Endothelial cell of umbilical vein (primary cell): ENCODE data around the gene EEF1AKMT2. TPM values are rescaled to one million over a fixed set of nuclear protein-coding genes. Genes with fewer than 3 reads are reported as not detected.

Experiments used
- BruUV-seq: library from RNA; stranded (reverse); fragments of 400-500 nt; replicated peaks from 2 replicates; lab custom pipeline; 2021; lab: Mats Ljungman, UMichigan
- CTCF ChIA-PET: fragments of 300-600, 350-600 bp; sonication (Branson Sonifier 250); formaldehyde crosslinking; loops from one replicate; lab custom pipeline; 2021; ENCODE audit warnings: antibody characterized with exemption, inconsistent platforms; lab: Charles Lee
- POLR2A ChIA-PET: fragments of 300-600, 350-600 bp; sonication (Branson Sonifier 250); formaldehyde crosslinking; loops from one replicate; lab custom pipeline; 2021; ENCODE audit warnings: antibody characterized with exemption, inconsistent platforms; lab: Charles Lee
- DNase-seq: peaks from one replicate; pipeline ENCODE4 v3.0.0-alpha.2; 2011; ENCODE audit warnings: low read depth, low spot score
- FAIRE-seq: peaks from 2 replicates; lab custom pipeline; 2011; peaks lifted over from hg19 to GRCh38; lab: Jason Lieb, UNC
- H2AFZ ChIP-seq: 2 replicates; pipeline ENCODE4 v1.6.0; 2012; ENCODE audit warnings: low read depth, low read length, control low read depth, inconsistent platforms
- H3K27ac ChIP-seq: 2 replicates; pipeline ENCODE4 v1.5.1; 2011; ENCODE audit warnings: low read depth, mild to moderate bottlenecking, control low read depth, low read length, moderate library complexity; ENCODE audit not compliant: insufficient read depth
- H3K27me3 ChIP-seq, 2 experiments: 2 replicates each; pipeline versions ENCODE4 v1.6.0 to v1.6.1; 2011; ENCODE audit warnings: low read length in 2 of 2, mixed read lengths in 1 of 2; ENCODE audit not compliant: control insufficient read depth in 2 of 2, insufficient read depth in 2 of 2
- H3K36me3 ChIP-seq, 2 experiments: 2 replicates in 1 of 2; 3 replicates in 1 of 2; pipeline ENCODE4 v1.5.1; 2011; ENCODE audit warnings: low read length in 2 of 2, mild to moderate bottlenecking in 1 of 2, moderate library complexity in 1 of 2; ENCODE audit not compliant: control insufficient read depth in 2 of 2, insufficient read depth in 2 of 2; ENCODE audit errors: extremely low read depth in 1 of 2
- H3K4me1 ChIP-seq: 3 replicates; pipeline ENCODE4 v1.5.1; 2011; ENCODE audit warnings: mild to moderate bottlenecking, low read length; ENCODE audit not compliant: control insufficient read depth, insufficient read depth; ENCODE audit errors: extremely low read depth
- H3K4me2 ChIP-seq: 2 replicates; pipeline ENCODE4 v1.6.1; 2011; ENCODE audit warnings: low read length, control low read depth, mixed read lengths; ENCODE audit not compliant: insufficient read depth
- H3K4me3 ChIP-seq, 3 experiments: fragments of 200-600 bp in 1 of 3; sonication (generic), shearing (Covaris generic) in 1 of 3; replicated peaks in 1 of 3; 2 replicates each; pipeline ENCODE4 v1.5.1; 2011 to 2016; ENCODE audit warnings: control low read depth in 3 of 3, low read length in 3 of 3, mild to moderate bottlenecking in 2 of 3, inconsistent platforms in 1 of 3, low read depth in 1 of 3, moderate library complexity in 1 of 3; ENCODE audit not compliant: insufficient read depth in 1 of 3
- H3K79me2 ChIP-seq: 2 replicates; pipeline ENCODE4 v1.6.0; 2012; ENCODE audit warnings: low read length, inconsistent platforms; ENCODE audit not compliant: control insufficient read depth, insufficient read depth
- H3K9ac ChIP-seq: replicated peaks from 2 replicates; pipeline ENCODE3; 2011; ENCODE audit warnings: low read length, control low read depth; ENCODE audit not compliant: insufficient read depth; ENCODE audit errors: extremely low read depth
- H3K9me1 ChIP-seq: replicated peaks from 3 replicates; pipeline ENCODE4 v1.6.0; 2011; ENCODE audit warnings: mild to moderate bottlenecking, low read length; ENCODE audit not compliant: control insufficient read depth, insufficient read depth; ENCODE audit errors: extremely low read depth
- H3K9me3 ChIP-seq: replicated peaks from 2 replicates; pipeline ENCODE4 v1.5.1; 2012; ENCODE audit warnings: low read length, inconsistent platforms; ENCODE audit not compliant: control insufficient read depth, insufficient read depth
- H4K20me1 ChIP-seq: replicated peaks from 2 replicates; pipeline ENCODE3; 2011; ENCODE audit warnings: mild to moderate bottlenecking, low read length; ENCODE audit not compliant: control insufficient read depth, insufficient read depth; ENCODE audit errors: extremely low read depth
- EZH2 ChIP-seq: IDR thresholded peaks from 2 replicates; pipeline ENCODE4 v1.6.1; 2012; ENCODE audit warnings: borderline replicate concordance, low read depth, mild to moderate bottlenecking, moderate library complexity, low read length, inconsistent platforms; ENCODE audit not compliant: severe bottlenecking
- FOS ChIP-seq: IDR thresholded peaks from 2 replicates; pipeline ENCODE4 v1.6.1; 2011; ENCODE audit warnings: mild to moderate bottlenecking, low read length, moderate library complexity, borderline replicate concordance; ENCODE audit not compliant: insufficient read depth
- GATA2 ChIP-seq: IDR thresholded peaks from 2 replicates; pipeline ENCODE4 v1.7.0; 2011; ENCODE audit warnings: low read depth, mild to moderate bottlenecking, moderate library complexity, mixed read lengths, low read length; ENCODE audit not compliant: insufficient read length, insufficient read depth
- JUN ChIP-seq: IDR thresholded peaks from 2 replicates; pipeline ENCODE4 v1.6.1; 2011; ENCODE audit warnings: borderline replicate concordance, low read depth; ENCODE audit not compliant: insufficient read length, insufficient read depth
- MYC ChIP-seq: IDR thresholded peaks from one replicate; pipeline ENCODE4 v1.6.1; 2011; ENCODE audit warnings: mild to moderate bottlenecking, low read depth, low read length
- POLR2A ChIP-seq: IDR thresholded peaks from 2 replicates; pipeline ENCODE4 v1.6.1; 2012; ENCODE audit warnings: low read depth, mild to moderate bottlenecking, control low read depth, low read length
- POLR2AphosphoS5 ChIP-seq: IDR thresholded peaks from 2 replicates; pipeline ENCODE4 v1.6.1; 2012; ENCODE audit warnings: low read depth, mild to moderate bottlenecking, control low read depth, low read length, moderate library complexity; ENCODE audit not compliant: insufficient read depth
- dilution Hi-C: fragments of 300-500 bp; cut with MboI; formaldehyde crosslinking; loops from one replicate; pipeline ENCODE4 v1.15.0; 2019; ENCODE audit warnings: low sequenced_read_pairs; ENCODE audit not compliant: extremely low pct_ligation_motif_present
- intact Hi-C: fragments of 100-400 bp; cut with micrococcal nuclease; formaldehyde crosslinking; loops from one replicate; pipeline ENCODE4 v1.10.0; 2022
- polyA plus RNA-seq, 4 experiments: library from polyadenylated mRNA; depleted of rRNA in 3 of 4; stranded (reverse) in 3 of 4; unstranded in 1 of 4; fragments of >200 nt; gene quantifications; 2 replicates each; pipeline versions ENCODE4 v1.2.1 to v1.2.3, GENCODE V29; 2011 to 2012; ENCODE audit warnings: missing spikeins in 1 of 4
- total RNA-seq: library from RNA; stranded (reverse); gene quantifications from 2 replicates; pipeline ENCODE4 v1.2.3, GENCODE V29; 2021
- TF ChIP-seq, protein P1 (sequence below): IDR thresholded peaks from 2 replicates; pipeline ENCODE4 v1.6.1; 2011; ENCODE audit not compliant: insufficient read depth, insufficient read length
- TF ChIP-seq, protein P2 (sequence below), 2 donors: IDR thresholded peaks; 1 replicate in 1 of 2; 2 replicates in 1 of 2; pipeline ENCODE4 v1.5.1; 2011; ENCODE audit warnings: low read length in 2 of 2, mild to moderate bottlenecking in 2 of 2, moderate library complexity in 2 of 2, control low read depth in 1 of 2, inconsistent platforms in 1 of 2, low read depth in 1 of 2; ENCODE audit not compliant: insufficient read depth in 1 of 2; ENCODE audit errors: extremely low read depth in 1 of 2

Gene EEF1AKMT2
- total and polyA plus RNA-seq, 2 donors (not counting 3 experiments of a cell fraction or from before 2014, with no cell fraction given), result 8.5 to 21.3 TPM

DNA sequence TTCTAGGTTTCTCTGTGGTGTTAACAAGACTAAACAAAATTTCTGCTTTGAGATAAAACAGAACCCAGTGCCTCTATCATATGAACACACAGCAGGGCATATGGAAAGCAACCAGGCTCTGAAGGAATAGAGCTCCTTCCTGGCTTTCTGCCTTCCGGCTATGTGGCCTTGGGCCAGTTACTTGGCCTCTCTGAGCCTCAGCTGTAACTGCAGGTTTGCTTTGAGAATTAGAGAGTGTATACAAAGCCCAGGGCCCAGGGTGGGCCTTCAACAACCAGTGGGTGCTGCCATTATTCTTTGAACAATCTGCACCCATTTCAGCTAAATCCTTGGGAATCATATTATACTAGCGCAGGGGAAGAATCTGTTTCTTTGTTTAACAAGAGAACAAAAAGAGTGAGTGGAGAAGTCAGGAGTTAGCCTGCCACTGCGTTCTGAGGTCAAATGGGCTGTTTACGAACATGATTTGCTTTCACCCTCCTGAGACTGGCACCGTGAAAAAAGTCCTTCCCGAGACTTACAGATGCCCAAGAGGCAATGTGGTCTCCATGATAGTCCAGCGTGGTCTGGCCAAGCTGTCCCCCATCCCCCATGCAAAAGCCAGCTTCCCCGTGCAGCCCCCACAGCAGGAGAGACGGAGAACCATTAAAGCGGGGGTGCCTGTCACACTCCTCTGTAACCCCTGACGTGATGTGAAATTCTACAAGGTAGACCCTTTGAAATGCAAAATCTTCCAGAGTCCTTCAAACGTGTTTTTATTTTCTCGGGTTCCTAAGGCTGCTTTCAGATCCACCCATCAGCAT is 52.4 kb downstream of the EEF1AKMT2 start:
- H3K4me3 ChIP-seq, result no peak overlapping the region
- peaks cover 35% of the 10 kb centered on the region for H3K79me2 ChIP-seq
- dilution Hi-C loops (no loop called here), intact Hi-C loops (no loop called here)
- H3K9ac ChIP-seq, result no peak overlapping the region
- no peaks in the 10 kb centered on the region for H3K36me3 ChIP-seq
- H3K4me2 ChIP-seq, result no peak overlapping the region
- POLR2A ChIA-PET, result no interaction called here
- FAIRE-seq (no peak), DNase-seq (no peak)
- H3K27me3 ChIP-seq, result no peaks in the 10 kb centered on the region
- CTCF ChIA-PET, result interaction anchor here (0.6 to 4.7 kb wide), 8 partner anchors 14 to 200 kb away, joined by 3 to 105 read pairs (median 33); no protein-coding TSS in a partner anchor
- peaks cover 30% of the 10 kb centered on the region for H3K4me1 ChIP-seq
- BruUV-seq, result no TSS peak
- no peak overlapping the region for H2AFZ ChIP-seq
- H4K20me1 ChIP-seq, result no peaks in the 10 kb centered on the region
- H3K27ac ChIP-seq, result no peak overlapping the region
- H3K9me3 ChIP-seq, result no peaks in the 10 kb centered on the region
- TF ChIP-seq EZH2 (no peak), JUN (no peak), GATA2 (no peak), POLR2A (no peak), MYC (no peak), POLR2AphosphoS5 (no peak), FOS (no peak)
- TF ChIP-seq, protein P1, sequence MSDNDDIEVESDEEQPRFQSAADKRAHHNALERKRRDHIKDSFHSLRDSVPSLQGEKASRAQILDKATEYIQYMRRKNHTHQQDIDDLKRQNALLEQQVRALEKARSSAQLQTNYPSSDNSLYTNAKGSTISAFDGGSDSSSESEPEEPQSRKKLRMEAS, result no peak
- TF ChIP-seq, protein P2, sequence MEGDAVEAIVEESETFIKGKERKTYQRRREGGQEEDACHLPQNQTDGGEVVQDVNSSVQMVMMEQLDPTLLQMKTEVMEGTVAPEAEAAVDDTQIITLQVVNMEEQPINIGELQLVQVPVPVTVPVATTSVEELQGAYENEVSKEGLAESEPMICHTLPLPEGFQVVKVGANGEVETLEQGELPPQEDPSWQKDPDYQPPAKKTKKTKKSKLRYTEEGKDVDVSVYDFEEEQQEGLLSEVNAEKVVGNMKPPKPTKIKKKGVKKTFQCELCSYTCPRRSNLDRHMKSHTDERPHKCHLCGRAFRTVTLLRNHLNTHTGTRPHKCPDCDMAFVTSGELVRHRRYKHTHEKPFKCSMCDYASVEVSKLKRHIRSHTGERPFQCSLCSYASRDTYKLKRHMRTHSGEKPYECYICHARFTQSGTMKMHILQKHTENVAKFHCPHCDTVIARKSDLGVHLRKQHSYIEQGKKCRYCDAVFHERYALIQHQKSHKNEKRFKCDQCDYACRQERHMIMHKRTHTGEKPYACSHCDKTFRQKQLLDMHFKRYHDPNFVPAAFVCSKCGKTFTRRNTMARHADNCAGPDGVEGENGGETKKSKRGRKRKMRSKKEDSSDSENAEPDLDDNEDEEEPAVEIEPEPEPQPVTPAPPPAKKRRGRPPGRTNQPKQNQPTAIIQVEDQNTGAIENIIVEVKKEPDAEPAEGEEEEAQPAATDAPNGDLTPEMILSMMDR (IDR thresholded peaks at IDR 0.05; ENCODE audit: extremely low read depth in 1 of 2, insufficient read depth in 1 of 2, low read depth in 1 of 2, low read length in 2 of 2), result no peak
- H3K9me1 ChIP-seq, result no peaks in the 10 kb centered on the region
